Glutamatergic neuron (in vitro differentiated cells): ENCODE measurements around the gene DENND2A. TPM values are rescaled to one million over a fixed set of nuclear protein-coding genes. Genes with fewer than 3 reads are reported as not detected.
"Not testable (repeated sequence)": the region's sequence is repeated elsewhere in the genome, so short reads cannot be mapped to it uniquely, and the experiment has no call there.

Source experiments
- DNase-seq: peaks from one replicate; pipeline ENCODE4 v3.0.0; 2022
- H3K27ac Mint-ChIP-seq: one replicate; pipeline ENCODE4 v1.8.0; 2020; ENCODE audit warnings: mild to moderate bottlenecking, mixed read lengths, inconsistent platforms; ENCODE audit not compliant: unreplicated experiment
- H3K27me3 Mint-ChIP-seq: one replicate; pipeline ENCODE4 v1.8.0; 2020; ENCODE audit warnings: mild to moderate bottlenecking, moderate library complexity, mixed read lengths, inconsistent platforms; ENCODE audit not compliant: unreplicated experiment
- H3K36me3 Mint-ChIP-seq: one replicate; pipeline ENCODE4 v1.8.0; 2020; ENCODE audit warnings: mild to moderate bottlenecking, mixed read lengths, inconsistent platforms; ENCODE audit not compliant: unreplicated experiment
- H3K4me1 Mint-ChIP-seq: one replicate; pipeline ENCODE4 v1.8.0; 2020; ENCODE audit warnings: mild to moderate bottlenecking, low read depth, mixed read lengths, inconsistent platforms; ENCODE audit not compliant: unreplicated experiment
- H3K4me3 Mint-ChIP-seq: one replicate; pipeline ENCODE4 v1.8.0; 2020; ENCODE audit warnings: mild to moderate bottlenecking, mixed read lengths, inconsistent platforms; ENCODE audit not compliant: unreplicated experiment
- H3K9me3 Mint-ChIP-seq: one replicate; pipeline ENCODE4 v1.8.0; 2020; ENCODE audit warnings: mild to moderate bottlenecking, moderate library complexity, mixed read lengths, inconsistent platforms; ENCODE audit not compliant: unreplicated experiment
- total RNA-seq: library from RNA; stranded (reverse); fragmentation: NEBNext Ultra II Directional; extraction: Animal tissue kit (Norgen Biotek cat#: 25700); gene quantifications from one replicate; pipeline ENCODE4 v1.2.1, GENCODE V29; 2021; ENCODE audit not compliant: unreplicated experiment
- TF ChIP-seq, protein P1 (sequence below): fragments of 200-600 bp; sonication (generic); IDR thresholded peaks from one replicate; pipeline ENCODE4 v1.5.0; 2021; ENCODE audit not compliant: partially characterized antibody, unreplicated experiment

The DENND2A gene
- total RNA-seq, 1 donor from 2014 or later: 64.7 TPM

- no peak for DNase-seq
- Mint-ChIP-seq H3K4me3 (no peak overlapping the region), H3K27ac (no peak overlapping the region), H3K27me3 (no peaks in the 10 kb centered on the region), H3K4me1 (peaks cover 2% of the 10 kb centered on the region), H3K9me3 (peaks cover 2% of the 10 kb centered on the region), H3K36me3 (no peaks in the 10 kb centered on the region)
- TF ChIP-seq, protein P1, sequence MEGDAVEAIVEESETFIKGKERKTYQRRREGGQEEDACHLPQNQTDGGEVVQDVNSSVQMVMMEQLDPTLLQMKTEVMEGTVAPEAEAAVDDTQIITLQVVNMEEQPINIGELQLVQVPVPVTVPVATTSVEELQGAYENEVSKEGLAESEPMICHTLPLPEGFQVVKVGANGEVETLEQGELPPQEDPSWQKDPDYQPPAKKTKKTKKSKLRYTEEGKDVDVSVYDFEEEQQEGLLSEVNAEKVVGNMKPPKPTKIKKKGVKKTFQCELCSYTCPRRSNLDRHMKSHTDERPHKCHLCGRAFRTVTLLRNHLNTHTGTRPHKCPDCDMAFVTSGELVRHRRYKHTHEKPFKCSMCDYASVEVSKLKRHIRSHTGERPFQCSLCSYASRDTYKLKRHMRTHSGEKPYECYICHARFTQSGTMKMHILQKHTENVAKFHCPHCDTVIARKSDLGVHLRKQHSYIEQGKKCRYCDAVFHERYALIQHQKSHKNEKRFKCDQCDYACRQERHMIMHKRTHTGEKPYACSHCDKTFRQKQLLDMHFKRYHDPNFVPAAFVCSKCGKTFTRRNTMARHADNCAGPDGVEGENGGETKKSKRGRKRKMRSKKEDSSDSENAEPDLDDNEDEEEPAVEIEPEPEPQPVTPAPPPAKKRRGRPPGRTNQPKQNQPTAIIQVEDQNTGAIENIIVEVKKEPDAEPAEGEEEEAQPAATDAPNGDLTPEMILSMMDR: no peak
Observed at GRCh38 chr7:140501966-140502365, 138.6 kb downstream of the DENND2A start.

- not testable (repeated sequence) for H3K9me3 Mint-ChIP-seq, DNase-seq, H3K4me3 Mint-ChIP-seq, H3K27ac Mint-ChIP-seq, H3K4me1 Mint-ChIP-seq, H3K36me3 Mint-ChIP-seq, H3K27me3 Mint-ChIP-seq
Observed at GRCh38 chr7:140497807-140498206, 142.8 kb downstream of the DENND2A start.

DNA sequence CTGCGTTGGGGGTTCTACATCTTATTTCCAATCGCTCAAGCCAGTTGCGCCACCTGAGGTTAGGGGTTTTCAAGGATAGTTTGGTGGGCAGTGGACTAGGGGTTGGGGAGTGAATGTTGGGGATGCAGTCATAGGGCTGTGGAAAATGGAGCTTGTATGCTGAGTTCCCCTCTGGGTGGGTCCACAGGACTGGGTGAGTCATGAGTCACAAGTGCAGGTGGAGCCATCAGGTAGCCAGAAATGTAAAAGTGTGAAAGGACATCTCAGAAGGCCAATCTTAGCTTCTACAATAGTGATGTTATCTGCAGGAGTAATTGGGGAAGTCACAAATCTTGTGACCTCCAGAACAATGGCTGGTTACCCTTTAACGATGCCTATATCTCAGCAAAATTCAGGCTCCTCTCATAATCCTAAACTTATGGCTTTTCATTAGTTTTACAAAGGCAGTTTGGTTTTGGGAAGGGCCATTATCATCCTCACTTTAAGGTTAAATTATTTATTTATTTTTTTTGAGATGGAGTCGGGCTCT, 143.3 kb downstream of the DENND2A start:
- Mint-ChIP-seq H3K27me3 (no peaks in the 10 kb centered on the region), H3K9me3 (peaks cover 3% of the 10 kb centered on the region), H3K4me1 (no peaks in the 10 kb centered on the region), H3K4me3 (no peak overlapping the region), H3K27ac (no peak overlapping the region), H3K36me3 (no peaks in the 10 kb centered on the region)
- TF ChIP-seq, protein P1: no peak
- no peak for DNase-seq

- H3K4me1 Mint-ChIP-seq: no peaks in the 10 kb centered on the region
- TF ChIP-seq, protein P1: no peak
- H3K27me3 Mint-ChIP-seq: no peaks in the 10 kb centered on the region
- no peaks in the 10 kb centered on the region for H3K36me3 Mint-ChIP-seq
- no peak for DNase-seq
- no peak overlapping the region for H3K27ac Mint-ChIP-seq
- H3K9me3 Mint-ChIP-seq: peaks cover 3% of the 10 kb centered on the region
- H3K4me3 Mint-ChIP-seq: no peak overlapping the region
Observed at GRCh38 chr7:140495514-140496097, 145.0 kb downstream of the DENND2A start.

GRCh38 chr7:140494867-140495266, 145.7 kb downstream of the DENND2A start:
- no peaks in the 10 kb centered on the region for H3K4me1 Mint-ChIP-seq
- H3K27ac Mint-ChIP-seq: no peak overlapping the region
- no peak for DNase-seq
- TF ChIP-seq, protein P1: no peak
- peaks cover 3% of the 10 kb centered on the region for H3K9me3 Mint-ChIP-seq
- H3K4me3 Mint-ChIP-seq: no peak overlapping the region
- H3K36me3 Mint-ChIP-seq: no peaks in the 10 kb centered on the region
- no peaks in the 10 kb centered on the region for H3K27me3 Mint-ChIP-seq
